ENCODE data around the gene HMGN1.

GRCh38 chr21:39319814-39320332 is 29.0 kb downstream of the HMGN1 start:
- TF ChIP-seq CTCF (IDR thresholded peaks at IDR 0.05) (no peak), EZH2 (IDR thresholded peaks at IDR 0.05; ENCODE audit: borderline replicate concordance, insufficient read depth, low read depth, low read length, poor library complexity, severe bottlenecking) (no peak)
